NOMO-1 treated with DMSO at 0.1 percent for 48 hours (cell line): ENCODE data around the gene FANCD2OS.
"Not testable (repeated sequence)": the region's sequence is repeated elsewhere in the genome, so short reads cannot be mapped to it uniquely, and the experiment has no call there.

Experiments
- DNase-seq: peaks from one replicate; lab custom pipeline; 2025; ENCODE audit not compliant: unreplicated experiment; lab: John Stamatoyannopoulos, UW

FANCD2OS gene

GRCh38 chr3:10108091-10108490, at the start of gene FANCD2OS:
Gene FANCD2OS (minus strand): TSS chr3:10108255. CDS start chr3:10104774, 3,481 bp downstream.
- no peak for DNase-seq

- DNase-seq = no peak
These were observed 49.0 kb upstream of the FANCD2OS start for GRCh38 chr3:10157031-10157430.

- no peak for DNase-seq
These were observed 47.6 kb upstream of the FANCD2OS start for GRCh38 chr3:10155658-10156057.

GRCh38 chr3:10155123-10155472, 47.0 kb upstream of the FANCD2OS start:
- no peak for DNase-seq

GRCh38 chr3:10154335-10155122, 46.5 kb upstream of the FANCD2OS start:
- DNase-seq = no peak

- no peak for DNase-seq
These were observed 42.9 kb upstream of the FANCD2OS start for GRCh38 chr3:10150987-10151386.

- peak; percentile 81 for DNase-seq
These were observed 41.2 kb upstream of the FANCD2OS start for GRCh38 chr3:10149226-10149625.

GRCh38 chr3:10145685-10146084, 37.6 kb upstream of the FANCD2OS start:
- no peak for DNase-seq

GRCh38 chr3:10142707-10143560, 34.9 kb upstream of the FANCD2OS start:
- DNase-seq = no peak

GRCh38 chr3:10140996-10141546, 33.0 kb upstream of the FANCD2OS start:
- no peak for DNase-seq

- no peak for DNase-seq
These were observed 29.1 kb upstream of the FANCD2OS start for GRCh38 chr3:10137178-10137577.

- no peak for DNase-seq
These were observed 28.5 kb upstream of the FANCD2OS start for GRCh38 chr3:10136426-10137005.

GRCh38 chr3:10135872-10136271, 27.8 kb upstream of the FANCD2OS start:
- not testable (repeated sequence) for DNase-seq

GRCh38 chr3:10122724-10123123, 14.7 kb upstream of the FANCD2OS start:
- DNase-seq = no peak

- DNase-seq = no peak
These were observed 13.0 kb upstream of the FANCD2OS start for GRCh38 chr3:10121064-10121463.

- no peak for DNase-seq
These were observed 11.3 kb upstream of the FANCD2OS start for GRCh38 chr3:10119376-10119775.

- no peak for DNase-seq
These were observed 8.9 kb upstream of the FANCD2OS start for GRCh38 chr3:10116928-10117327.

GRCh38 chr3:10116138-10116460, 8.0 kb upstream of the FANCD2OS start:
- DNase-seq = peak; percentile 33

GRCh38 chr3:10115326-10116137, 7.5 kb upstream of the FANCD2OS start, which contains the start of gene BRK1:
Gene BRK1 (plus strand): TSS chr3:10115675. CDS start chr3:10115702, 27 bp downstream.
- peak; percentile 97 for DNase-seq

GRCh38 chr3:10106919-10107318, 1.1 kb downstream of the FANCD2OS start:
- no peak for DNase-seq

- no peak for DNase-seq
These were observed 9.0 kb downstream of the FANCD2OS start for GRCh38 chr3:10099041-10099440.
